MG63 (cell line): ENCODE results near the gene TASP1. TPM values are rescaled to one million over a fixed set of nuclear protein-coding genes. Genes with fewer than 3 reads are reported as not detected.

Source experiments
- DNase-seq: peaks from one replicate; pipeline ENCODE4 v3.0.0-alpha.2; 2020
- H3K27me3 ChIP-seq: fragments of 250-450 bp; sonication (Bioruptor Pico); 2 replicates; pipeline ENCODE4 v1.5.1; 2020; ENCODE audit warnings: mild to moderate bottlenecking, moderate library complexity
- H3K36me3 ChIP-seq: fragments of 250-450 bp; sonication (Bioruptor Pico); 2 replicates; pipeline ENCODE4 v1.5.1; 2020; ENCODE audit warnings: mild to moderate bottlenecking, moderate library complexity
- H3K4me3 ChIP-seq: fragments of 250-450 bp; sonication (Bioruptor Pico); 2 replicates; pipeline ENCODE4 v1.5.1; 2020; ENCODE audit warnings: mild to moderate bottlenecking, moderate library complexity
- H3K9me3 ChIP-seq: fragments of 250-450 bp; sonication (Bioruptor Pico); 2 replicates; pipeline ENCODE4 v1.5.1; 2020; ENCODE audit warnings: mild to moderate bottlenecking, moderate library complexity
- total RNA-seq: library from RNA; depleted of rRNA; stranded (reverse); fragments of >200 nt; shearing (Covaris generic); gene quantifications from 2 replicates; pipeline ENCODE4 v1.2.3, GENCODE V29; 2014; ENCODE audit warnings: low replicate concordance

TASP1 gene
- total RNA-seq, 1 experiment from 2014 or later: 8.3 TPM

DNA sequence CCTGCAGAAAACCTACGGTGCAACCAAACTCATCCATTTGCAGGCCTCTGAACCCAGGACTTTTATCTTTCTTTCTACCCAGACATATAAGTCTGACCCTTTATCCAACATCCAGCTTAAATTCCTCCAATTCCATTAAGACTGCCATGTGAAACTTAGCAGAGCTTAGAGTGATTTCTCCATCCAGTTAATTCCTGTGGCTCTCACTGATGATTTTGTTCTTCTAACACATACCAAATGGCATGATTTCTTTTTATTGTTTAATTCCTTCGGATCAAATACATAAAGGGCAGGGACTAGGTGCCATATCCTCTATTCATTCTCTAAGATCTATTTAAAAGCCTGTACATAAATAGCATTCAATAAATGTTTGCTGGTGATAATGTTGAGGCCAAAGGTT lies 92.9 kb downstream of the TASP1 start:
- H3K9me3 ChIP-seq: no peaks in the 10 kb centered on the region
- no peaks in the 10 kb centered on the region for H3K27me3 ChIP-seq
- DNase-seq: no peak
- H3K36me3 ChIP-seq: no peaks in the 10 kb centered on the region
- H3K4me3 ChIP-seq: no peak overlapping the region

DNA sequence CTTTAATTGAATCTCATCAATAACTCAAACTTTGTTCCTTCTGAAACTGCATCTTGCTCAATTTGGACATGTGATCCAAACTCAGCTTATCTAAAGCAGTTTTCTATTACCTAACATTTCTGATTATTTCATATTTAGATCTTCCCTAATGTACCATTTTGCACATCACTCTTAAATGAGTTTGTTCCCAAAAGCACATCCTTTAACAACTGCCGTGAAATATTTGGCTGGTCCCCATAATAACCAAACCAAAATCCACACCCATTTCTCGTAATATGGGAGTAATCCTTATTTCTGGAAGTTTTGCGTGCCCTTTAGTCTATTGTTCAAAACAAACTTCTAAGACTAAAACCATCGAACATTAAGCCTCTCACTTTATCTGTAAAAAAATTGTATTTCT lies 94.9 kb downstream of the TASP1 start:
- Histone ChIP-seq H3K9me3 (no peaks in the 10 kb centered on the region), H3K27me3 (no peaks in the 10 kb centered on the region), H3K4me3 (no peak overlapping the region), H3K36me3 (no peaks in the 10 kb centered on the region)
- DNase-seq: no peak

DNA sequence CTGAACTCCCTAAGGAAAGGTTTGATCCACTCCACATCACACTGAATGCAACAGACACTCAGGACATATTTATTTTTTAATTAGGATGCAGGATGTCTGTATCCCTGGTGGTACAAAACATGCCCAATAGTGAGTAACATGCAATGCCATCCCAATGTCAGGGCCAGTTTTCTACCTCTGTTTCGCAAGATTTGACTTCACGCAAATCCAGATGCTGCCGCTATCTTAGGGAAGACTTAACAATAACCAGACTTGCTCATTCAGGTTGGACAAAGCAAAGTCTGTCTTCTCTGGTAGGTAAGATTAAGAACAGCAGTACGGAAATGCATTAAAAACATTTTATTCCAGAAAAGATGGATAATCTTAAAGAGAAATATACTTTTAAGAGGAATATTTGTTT lies 103.1 kb downstream of the TASP1 start:
- Histone ChIP-seq H3K4me3 (no peak overlapping the region), H3K36me3 (no peaks in the 10 kb centered on the region), H3K9me3 (no peaks in the 10 kb centered on the region), H3K27me3 (no peaks in the 10 kb centered on the region)
- DNase-seq: no peak

DNA sequence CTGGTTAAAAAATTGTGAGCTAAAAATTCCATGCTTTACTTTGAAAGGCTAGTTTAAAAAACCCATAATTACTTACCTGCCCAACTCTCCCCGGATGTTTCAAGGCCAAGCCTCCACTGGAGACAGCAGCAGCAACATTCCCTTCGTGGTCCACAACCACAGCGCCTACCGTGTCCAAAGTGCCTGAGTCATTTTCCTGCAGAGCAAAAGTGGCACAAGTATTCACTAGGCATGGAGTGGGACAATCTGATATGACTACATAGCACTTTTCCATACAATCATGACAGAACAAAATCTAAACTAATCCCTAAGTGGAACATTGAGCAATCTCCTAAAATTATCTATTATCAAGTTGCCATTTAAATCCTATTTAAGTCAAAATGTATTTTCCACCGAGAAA lies 104.8 kb downstream of the TASP1 start:
- DNase-seq: no peak

DNA sequence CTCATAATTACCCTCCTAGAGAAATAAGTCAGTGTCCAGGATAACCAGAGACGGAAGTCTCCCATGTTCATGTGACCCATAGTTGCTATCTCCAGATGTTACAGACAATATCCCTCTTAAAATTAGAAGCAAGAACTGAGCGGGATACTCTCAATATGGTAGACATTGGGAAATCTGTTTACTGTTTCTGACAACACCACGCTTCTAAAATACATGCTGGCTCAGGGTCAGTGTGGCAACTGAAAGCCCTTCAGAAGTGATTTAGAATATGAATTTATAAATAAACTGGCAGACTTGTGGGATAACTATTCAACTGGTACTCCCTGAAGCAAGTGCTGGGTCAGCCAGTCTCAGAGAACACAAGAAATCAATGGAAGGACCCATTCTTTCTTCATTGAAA lies 108.6 kb downstream of the TASP1 start:
- no peak for DNase-seq
- peaks cover 3% of the 10 kb centered on the region; the same call in 1 of the 2 replicates for H3K36me3 ChIP-seq
- no peaks in the 10 kb centered on the region for H3K27me3 ChIP-seq
- H3K4me3 ChIP-seq: no peak overlapping the region
- H3K9me3 ChIP-seq: no peaks in the 10 kb centered on the region

More for the DNA sequence above, 104.8 kb downstream of the TASP1 start:
- Histone ChIP-seq H3K36me3 (0 out of 2 replicates have a peak, but pooled peaks cover 3% of the 10 kb centered on the region), H3K4me3 (no peak overlapping the region), H3K27me3 (no peaks in the 10 kb centered on the region), H3K9me3 (no peaks in the 10 kb centered on the region)

DNA sequence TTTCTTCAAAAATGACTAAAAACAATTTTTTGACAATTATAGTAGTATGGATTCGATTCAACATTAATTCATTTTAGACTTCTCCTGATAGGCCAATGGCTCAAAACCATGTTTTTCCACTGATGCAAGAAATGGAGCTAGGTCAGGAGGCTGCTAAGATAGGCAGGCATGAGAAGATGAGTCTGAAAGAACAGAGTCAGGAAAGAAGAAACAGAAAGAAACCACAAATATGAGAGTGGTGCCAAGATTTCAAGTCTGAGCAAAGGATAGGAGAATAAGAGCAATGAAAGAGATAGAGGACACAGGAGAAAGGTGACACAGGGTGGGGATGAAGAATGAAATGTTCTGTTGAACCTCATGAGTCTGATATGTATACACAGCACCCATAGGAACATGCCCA lies 112.2 kb downstream of the TASP1 start:
- H3K36me3 ChIP-seq: peaks cover 3% of the 10 kb centered on the region; the same call in 1 of the 2 replicates
- DNase-seq: no peak
- no peaks in the 10 kb centered on the region for H3K9me3 ChIP-seq
- H3K4me3 ChIP-seq: no peak overlapping the region
- no peaks in the 10 kb centered on the region for H3K27me3 ChIP-seq

DNA sequence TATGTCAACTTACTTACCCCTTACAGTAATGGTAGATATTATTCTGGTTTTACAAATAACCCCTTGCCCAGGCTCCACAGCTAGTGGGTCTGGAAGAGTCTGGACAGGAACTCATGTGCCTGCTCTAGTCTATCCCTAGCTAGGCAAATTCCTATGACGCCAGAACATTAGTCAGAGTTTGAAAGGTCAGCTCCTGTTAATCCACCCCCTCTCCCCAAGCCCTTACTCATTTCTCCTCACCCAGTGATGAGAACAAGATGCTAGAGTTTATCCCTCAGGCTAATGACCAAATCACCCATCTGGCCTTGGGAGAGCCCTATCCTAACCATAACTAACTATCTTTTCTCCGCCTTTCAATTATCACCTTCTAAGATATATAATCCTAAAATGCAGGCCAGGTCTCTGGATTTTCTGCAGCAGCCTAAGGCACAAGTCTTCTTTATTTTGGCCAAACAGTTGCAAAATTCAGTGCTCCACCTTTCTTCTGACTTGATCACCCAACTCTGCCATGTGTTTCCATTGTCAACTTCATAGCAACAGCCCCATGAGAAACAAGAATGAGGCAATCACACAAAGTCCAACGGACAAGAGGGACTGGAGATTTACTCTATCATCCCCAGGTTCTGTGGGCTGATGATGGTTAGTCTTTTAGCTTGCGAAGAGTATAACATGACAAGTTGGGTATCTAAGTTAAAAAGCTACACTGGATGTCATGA lies 113.3 kb downstream of the TASP1 start:
- peak; percentile 74 for DNase-seq
- no peaks in the 10 kb centered on the region for H3K9me3 ChIP-seq
- H3K27me3 ChIP-seq: no peaks in the 10 kb centered on the region
- no peak overlapping the region for H3K4me3 ChIP-seq
- H3K36me3 ChIP-seq: peaks cover 3% of the 10 kb centered on the region; the same call in 1 of the 2 replicates

DNA sequence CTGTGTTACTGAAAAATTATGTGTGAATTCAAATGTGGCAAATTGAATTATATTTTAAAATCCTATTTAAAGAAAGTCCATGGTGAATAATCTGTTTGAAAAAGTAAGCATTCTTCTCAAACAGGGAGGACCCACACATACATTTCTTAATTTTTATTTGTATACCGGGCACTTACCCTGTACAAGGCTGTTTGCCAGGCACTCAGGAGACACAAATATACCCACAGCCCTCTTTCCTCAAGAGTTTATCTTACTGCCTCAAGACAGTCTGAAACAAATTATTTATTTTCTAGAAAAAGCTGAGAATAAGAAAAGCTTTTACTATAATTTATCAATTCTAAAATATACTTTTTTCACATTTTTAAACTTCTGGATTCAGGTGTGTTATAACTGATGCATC lies 114.4 kb downstream of the TASP1 start:
- Histone ChIP-seq H3K27me3 (no peaks in the 10 kb centered on the region), H3K9me3 (no peaks in the 10 kb centered on the region), H3K36me3 (peaks cover 3% of the 10 kb centered on the region; the same call in 1 of the 2 replicates), H3K4me3 (no peak overlapping the region)
- DNase-seq: no peak

DNA sequence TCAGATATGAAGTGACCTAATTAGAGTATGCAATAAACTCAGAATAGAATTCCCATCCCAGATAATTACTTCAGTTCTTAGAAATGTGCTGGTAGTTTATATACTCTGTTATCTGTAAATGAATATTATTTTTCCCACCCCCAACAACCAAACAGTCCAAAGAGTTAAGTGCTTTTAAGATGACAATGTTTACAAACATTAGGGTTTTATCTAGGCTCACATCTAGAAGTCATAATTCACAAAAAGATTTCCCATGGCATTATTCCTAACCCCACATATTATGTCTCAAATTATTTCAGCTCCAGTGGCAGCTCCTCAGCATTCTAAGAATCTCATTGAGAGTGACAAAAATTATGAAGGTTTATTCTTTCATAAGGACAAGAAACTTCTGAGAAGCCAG lies 120.9 kb downstream of the TASP1 start:
- Histone ChIP-seq H3K4me3 (no peak overlapping the region), H3K9me3 (peaks cover 3% of the 10 kb centered on the region), H3K27me3 (no peaks in the 10 kb centered on the region), H3K36me3 (peaks cover 2% of the 10 kb centered on the region)
- no peak for DNase-seq

DNA sequence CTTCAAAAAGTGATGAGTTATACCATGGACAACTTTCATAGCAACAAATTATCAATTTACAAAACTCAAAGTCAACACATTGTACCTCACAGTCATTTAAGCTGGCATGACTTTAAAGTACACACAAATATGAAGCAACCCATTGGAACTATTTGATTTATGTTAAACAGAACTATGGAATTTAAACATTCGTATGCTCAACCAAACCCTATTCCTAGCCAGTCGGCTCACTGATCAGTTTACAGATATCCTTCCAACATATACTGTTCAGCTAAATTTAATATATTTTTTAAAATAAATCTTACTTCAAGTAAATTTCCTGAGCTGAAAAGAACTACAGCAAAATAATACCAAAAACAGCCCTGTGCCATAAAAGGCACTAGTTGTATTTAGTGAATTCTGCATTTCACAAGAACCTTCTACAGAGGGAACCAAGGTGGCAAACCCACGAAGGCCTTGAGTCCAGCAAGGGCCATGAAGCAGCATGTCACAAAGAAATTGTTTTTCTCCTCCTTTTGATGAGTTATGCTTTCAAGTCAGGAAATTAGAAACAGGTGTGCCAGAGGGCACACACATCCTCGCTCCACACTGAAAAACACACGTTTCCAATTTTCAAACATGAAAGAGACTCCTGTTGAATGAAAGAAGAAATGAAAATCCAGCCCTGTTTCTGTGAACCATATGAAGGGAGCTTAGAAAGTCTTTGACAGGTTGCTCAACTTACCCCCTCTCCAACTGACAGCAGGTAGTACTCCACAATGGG lies 122.8 kb downstream of the TASP1 start:
- peaks cover 12% of the 10 kb centered on the region for H3K36me3 ChIP-seq
- peaks cover 5% of the 10 kb centered on the region for H3K9me3 ChIP-seq
- no peak overlapping the region for H3K4me3 ChIP-seq
- no peaks in the 10 kb centered on the region for H3K27me3 ChIP-seq
- DNase-seq: no peak

DNA sequence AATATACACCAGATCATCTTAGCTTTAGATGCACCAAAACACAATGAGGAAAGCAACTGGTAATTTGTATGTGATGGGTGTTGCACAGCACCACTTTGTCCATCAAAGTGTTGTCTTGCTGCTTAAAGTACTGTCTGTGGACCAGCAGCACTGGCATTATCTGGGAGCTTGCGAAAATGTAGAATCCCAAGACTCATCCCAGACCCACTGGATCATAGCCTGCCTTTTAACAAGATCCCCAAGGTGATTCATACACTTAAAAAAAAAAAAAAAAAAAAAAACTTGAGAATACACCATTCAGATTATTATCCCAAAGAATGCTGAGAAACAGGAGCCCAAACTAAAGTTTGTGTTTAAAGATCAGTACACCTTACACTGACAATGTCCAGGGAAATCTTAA lies 123.4 kb downstream of the TASP1 start:
- peaks cover 12% of the 10 kb centered on the region for H3K36me3 ChIP-seq
- peaks cover 5% of the 10 kb centered on the region for H3K9me3 ChIP-seq
- no peaks in the 10 kb centered on the region for H3K27me3 ChIP-seq
- no peak overlapping the region for H3K4me3 ChIP-seq
- DNase-seq: no peak

DNA sequence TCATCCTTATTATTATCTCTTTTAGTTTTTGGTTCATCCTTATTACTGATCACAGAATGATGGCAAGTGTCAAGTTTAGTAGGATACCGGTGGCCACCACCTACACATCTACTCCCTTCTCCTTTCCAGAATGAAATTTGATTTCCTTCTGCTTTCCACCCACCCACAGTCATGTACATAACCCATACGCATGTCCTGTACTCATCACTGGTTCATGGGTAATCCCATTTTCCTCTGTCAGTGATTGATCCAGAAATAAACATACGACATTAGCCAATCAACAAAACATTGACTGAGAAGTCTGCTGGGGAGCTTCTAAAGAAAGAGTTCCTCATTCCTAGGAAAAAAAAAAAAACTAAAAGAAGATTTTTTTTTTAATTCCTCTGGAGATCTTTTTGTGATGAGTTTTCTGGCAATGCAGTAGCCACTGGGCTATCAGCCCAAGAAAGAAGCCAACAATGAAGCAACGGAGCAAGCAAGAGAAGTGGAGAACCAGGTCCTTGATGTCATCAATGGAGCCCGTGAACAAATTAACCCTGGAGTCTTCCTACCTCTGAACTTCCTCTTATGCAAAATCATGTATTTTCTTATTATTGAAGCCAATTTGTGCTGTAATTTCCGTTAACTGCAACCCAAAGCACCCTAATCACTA lies 127.8 kb downstream of the TASP1 start:
- DNase-seq: peak; percentile 66
- Histone ChIP-seq H3K9me3 (peaks cover 11% of the 10 kb centered on the region), H3K4me3 (no peak overlapping the region), H3K36me3 (peaks cover 15% of the 10 kb centered on the region), H3K27me3 (no peaks in the 10 kb centered on the region)

DNA sequence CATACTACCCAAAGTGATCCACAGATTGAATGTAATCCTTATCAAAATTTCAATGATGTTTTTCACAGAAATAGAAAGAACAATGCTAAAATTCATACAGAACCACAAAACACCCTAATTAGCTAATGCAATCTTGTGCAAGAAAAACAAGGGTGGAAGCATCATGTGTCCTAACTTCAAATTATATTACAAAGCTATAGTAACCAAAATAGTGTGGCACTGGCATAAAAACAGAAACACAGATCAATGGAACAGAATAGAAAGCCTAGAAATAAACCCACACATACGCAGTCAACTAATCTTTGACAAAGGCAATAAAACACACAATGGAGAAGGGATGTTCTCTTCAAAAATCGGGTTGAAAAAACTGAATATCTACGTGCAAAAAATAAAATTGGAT lies 131.1 kb downstream of the TASP1 start:
- Histone ChIP-seq H3K36me3 (peaks cover 11% of the 10 kb centered on the region), H3K4me3 (no peak overlapping the region), H3K9me3 (peaks cover 16% of the 10 kb centered on the region), H3K27me3 (no peaks in the 10 kb centered on the region)
- DNase-seq: no peak

DNA sequence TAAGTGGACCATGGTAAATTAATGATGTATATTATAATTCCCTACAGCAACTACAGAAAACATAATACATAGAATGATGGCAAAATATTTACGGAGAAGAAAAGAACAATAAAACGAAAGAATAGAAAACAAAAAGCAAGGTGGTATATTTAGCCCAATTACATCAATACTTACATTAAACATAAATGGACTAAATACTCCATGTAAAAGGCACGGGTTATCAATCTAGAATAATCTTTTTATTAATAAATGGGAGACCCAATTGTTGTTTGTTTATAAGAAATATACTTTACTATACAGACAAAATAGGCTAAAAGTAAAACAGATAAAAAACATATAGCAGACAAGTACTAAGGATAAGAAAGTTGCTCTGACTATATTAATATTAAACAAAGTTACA lies 137.2 kb downstream of the TASP1 start:
- no peak for DNase-seq
- H3K9me3 ChIP-seq: peaks cover 29% of the 10 kb centered on the region
- no peaks in the 10 kb centered on the region for H3K27me3 ChIP-seq
- no peak overlapping the region for H3K4me3 ChIP-seq
- peaks cover 5% of the 10 kb centered on the region for H3K36me3 ChIP-seq

DNA sequence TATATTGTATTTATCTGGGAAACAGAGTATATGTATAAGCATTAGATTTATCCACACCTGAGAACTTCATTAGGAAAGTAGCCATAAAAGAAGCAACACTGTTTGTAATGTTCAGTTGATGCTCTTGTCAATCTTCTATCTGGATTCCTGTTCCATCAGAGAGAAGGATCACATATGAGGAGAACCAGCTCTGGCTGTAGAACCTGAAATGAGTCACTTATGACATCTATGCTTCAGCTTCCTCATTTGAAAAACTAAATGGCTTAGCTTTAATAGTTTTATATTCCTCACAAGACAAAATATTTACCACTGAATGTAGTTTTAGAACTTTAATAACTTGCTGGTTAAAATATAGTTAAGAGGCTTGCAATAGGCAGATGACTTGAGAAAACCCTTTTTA lies 144.7 kb downstream of the TASP1 start:
- peaks cover 5% of the 10 kb centered on the region for H3K9me3 ChIP-seq
- DNase-seq: no peak
- no peaks in the 10 kb centered on the region; the same call in 1 of the 2 replicates for H3K36me3 ChIP-seq
- H3K4me3 ChIP-seq: no peak overlapping the region
- H3K27me3 ChIP-seq: no peaks in the 10 kb centered on the region

DNA sequence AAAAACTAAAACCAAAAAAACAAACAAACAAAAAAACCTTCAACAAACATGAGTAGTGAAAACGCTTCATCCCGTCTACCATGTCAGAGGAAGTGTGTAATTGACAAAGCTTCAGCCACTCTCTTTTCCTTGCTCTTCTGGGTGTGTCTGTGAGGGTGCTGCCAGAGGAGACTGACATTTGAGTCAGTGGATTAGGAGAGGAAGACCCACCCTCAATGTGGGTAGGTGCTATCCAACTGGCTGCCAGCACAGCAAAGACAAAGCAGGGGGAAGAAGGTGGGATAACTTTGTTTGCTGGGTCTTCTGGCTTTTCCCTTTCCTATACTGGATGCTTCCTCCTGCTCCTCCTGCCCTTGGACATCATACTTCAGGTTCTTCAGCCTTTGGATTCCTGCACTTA lies 145.6 kb downstream of the TASP1 start:
- Histone ChIP-seq H3K27me3 (no peaks in the 10 kb centered on the region), H3K4me3 (no peak overlapping the region), H3K36me3 (no peaks in the 10 kb centered on the region; the same call in 1 of the 2 replicates), H3K9me3 (peaks cover 5% of the 10 kb centered on the region)
- no peak for DNase-seq

DNA sequence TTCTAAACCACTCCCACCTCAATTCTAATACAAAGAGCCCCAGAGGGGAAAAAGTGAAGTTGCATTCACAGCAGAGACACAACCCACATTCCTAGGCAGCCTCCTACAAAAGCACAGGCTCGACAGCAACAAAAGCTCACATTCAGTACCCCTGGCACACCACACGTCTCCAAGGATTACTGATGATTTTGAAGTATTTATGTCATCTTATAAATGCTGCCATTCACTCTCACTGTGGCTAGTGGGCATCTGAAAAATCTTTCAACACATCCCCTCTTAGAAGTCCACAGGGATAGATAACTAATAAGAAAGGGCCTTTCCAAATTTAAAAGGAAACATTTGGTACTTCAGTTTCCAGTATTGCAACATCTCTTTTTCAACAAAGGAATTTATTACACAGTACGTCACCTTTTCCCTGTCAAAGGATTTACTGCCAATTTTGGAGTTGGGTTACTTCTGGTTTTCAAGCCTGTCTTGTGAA lies 146.7 kb downstream of the TASP1 start:
- Histone ChIP-seq H3K9me3 (no peaks in the 10 kb centered on the region), H3K36me3 (no peaks in the 10 kb centered on the region; the same call in 1 of the 2 replicates), H3K27me3 (no peaks in the 10 kb centered on the region), H3K4me3 (no peak overlapping the region)
- peak; percentile 30 for DNase-seq
